RWPE2 (cell line): ENCODE data around the gene PLG.
"Not testable (repeated sequence)": the region's sequence is repeated elsewhere in the genome, so short reads cannot be mapped to it uniquely, and the experiment has no call there.

Source experiments
- ATAC-seq: fragments of 200-7000 bp; cut with Tn5 transposase; 3 replicates; pipeline ENCODE4 v1.9.1; 2021; ENCODE audit warnings: low read depth
- DNase-seq: peaks from one replicate; pipeline ENCODE4 v3.0.0-alpha.2; 2020; ENCODE audit warnings: low spot score
- H3K27ac ChIP-seq: fragments of 450-650 bp; 2 replicates; pipeline ENCODE4 v1.5.1; 2017; ENCODE audit warnings: mild to moderate bottlenecking; ENCODE audit not compliant: poor library complexity, severe bottlenecking
- H3K27me3 ChIP-seq: fragments of 250-450 bp; sonication (Bioruptor Pico); 2 replicates; pipeline ENCODE4 v1.5.1; 2021; ENCODE audit warnings: mild to moderate bottlenecking, moderate library complexity; ENCODE audit not compliant: insufficient read depth, poor library complexity, severe bottlenecking
- H3K36me3 ChIP-seq: fragments of 250-450 bp; sonication (Bioruptor Pico); 2 replicates; pipeline ENCODE4 v1.5.1; 2020; ENCODE audit warnings: low read depth, mild to moderate bottlenecking, moderate library complexity
- H3K4me1 ChIP-seq: fragments of 250-450 bp; sonication (Bioruptor Pico); 2 replicates; pipeline ENCODE4 v1.5.1; 2021; ENCODE audit warnings: mild to moderate bottlenecking, moderate library complexity; ENCODE audit not compliant: insufficient read depth, poor library complexity, severe bottlenecking
- H3K4me3 ChIP-seq: fragments of 250-450 bp; sonication (Bioruptor Pico); 2 replicates; pipeline ENCODE4 v1.5.1; 2021; ENCODE audit warnings: mild to moderate bottlenecking, moderate library complexity; ENCODE audit not compliant: severe bottlenecking
- H3K9me3 ChIP-seq: fragments of 250-450 bp; sonication (Bioruptor Pico); 2 replicates; pipeline ENCODE4 v1.5.1; 2021; ENCODE audit warnings: mild to moderate bottlenecking, moderate library complexity; ENCODE audit not compliant: severe bottlenecking
- CTCF ChIP-seq: fragments of 450-650 bp; IDR thresholded peaks from one replicate; pipeline ENCODE4 v1.5.1; 2017; ENCODE audit warnings: mild to moderate bottlenecking, moderate library complexity; ENCODE audit not compliant: poor library complexity, severe bottlenecking

The PLG gene

GRCh38 chr6:160701918-160702680 is at the start of gene PLG:
Gene PLG (plus strand): TSS chr6:160702244. CDS start chr6:160702305, 61 bp downstream.
- H3K27ac ChIP-seq, H3K4me1 ChIP-seq, H3K9me3 ChIP-seq, H3K27me3 ChIP-seq, DNase-seq, ATAC-seq, H3K4me3 ChIP-seq, H3K36me3 ChIP-seq: not testable (repeated sequence)

GRCh38 chr6:160659562-160659961 is 42.5 kb upstream of the PLG start:
- DNase-seq (no peak), ATAC-seq (no peak)
- Histone ChIP-seq H3K36me3 (no peaks in the 10 kb centered on the region), H3K4me1 (no peaks in the 10 kb centered on the region), H3K9me3 (no peaks in the 10 kb centered on the region), H3K27ac (no peak overlapping the region), H3K27me3 (no peaks in the 10 kb centered on the region), H3K4me3 (no peak overlapping the region)
- no peak for TF ChIP-seq CTCF

GRCh38 chr6:160661216-160661615 is 40.8 kb upstream of the PLG start:
- ATAC-seq (no peak), DNase-seq (no peak)
- no peaks in the 10 kb centered on the region for H3K4me1 ChIP-seq
- H3K9me3 ChIP-seq: no peaks in the 10 kb centered on the region
- H3K4me3 ChIP-seq: no peak overlapping the region
- H3K27me3 ChIP-seq: no peaks in the 10 kb centered on the region
- no peak for TF ChIP-seq CTCF
- H3K27ac ChIP-seq: no peak overlapping the region
- H3K36me3 ChIP-seq: no peaks in the 10 kb centered on the region

GRCh38 chr6:160662429-160662828 is 39.6 kb upstream of the PLG start:
- H3K4me1 ChIP-seq: no peaks in the 10 kb centered on the region
- H3K4me3 ChIP-seq: no peak overlapping the region
- DNase-seq (no peak), ATAC-seq (no peak)
- no peaks in the 10 kb centered on the region for H3K9me3 ChIP-seq
- no peak overlapping the region for H3K27ac ChIP-seq
- H3K36me3 ChIP-seq: no peaks in the 10 kb centered on the region
- no peaks in the 10 kb centered on the region for H3K27me3 ChIP-seq
- TF ChIP-seq CTCF: no peak

GRCh38 chr6:160662842-160663241 is 39.2 kb upstream of the PLG start:
- DNase-seq (no peak), ATAC-seq (no peak)
- Histone ChIP-seq H3K9me3 (no peaks in the 10 kb centered on the region), H3K36me3 (no peaks in the 10 kb centered on the region), H3K4me1 (no peaks in the 10 kb centered on the region), H3K4me3 (no peak overlapping the region), H3K27ac (no peak overlapping the region), H3K27me3 (no peaks in the 10 kb centered on the region)
- TF ChIP-seq CTCF: no peak

- H3K4me3 ChIP-seq, ATAC-seq, H3K36me3 ChIP-seq, H3K9me3 ChIP-seq, H3K4me1 ChIP-seq, H3K27ac ChIP-seq, H3K27me3 ChIP-seq, DNase-seq: not testable (repeated sequence)
These were observed 37.8 kb upstream of the PLG start, which contains the start of gene LPA for GRCh38 chr6:160664198-160664597. Gene LPA (minus strand): TSS chr6:160664275. CDS start chr6:160664214, 61 bp downstream.
